Measurements from ENCODE around the gene PARP12.

DNA sequence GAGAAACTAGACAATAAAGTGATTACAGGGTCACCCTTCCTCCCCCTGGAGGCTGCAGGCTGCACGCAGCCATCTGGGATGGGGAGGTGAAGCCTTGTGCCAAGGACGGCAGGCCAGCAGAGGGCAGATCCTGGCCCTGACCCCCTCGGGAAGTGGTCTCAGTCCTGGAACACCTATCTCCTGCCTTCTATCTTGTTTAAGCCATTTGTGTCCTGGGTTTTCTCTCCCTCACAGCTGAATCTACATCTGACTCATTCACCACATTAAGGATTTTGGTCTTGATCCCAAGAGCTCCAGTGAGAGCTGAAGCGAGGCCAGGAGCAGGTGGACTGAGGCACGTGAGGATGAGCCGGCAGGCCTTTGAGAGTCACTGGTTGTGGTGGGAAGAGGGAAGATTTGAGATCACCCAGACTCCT lies 16.4 kb upstream of the PARP12 start:
- TF ChIP-seq, protein P1, sequence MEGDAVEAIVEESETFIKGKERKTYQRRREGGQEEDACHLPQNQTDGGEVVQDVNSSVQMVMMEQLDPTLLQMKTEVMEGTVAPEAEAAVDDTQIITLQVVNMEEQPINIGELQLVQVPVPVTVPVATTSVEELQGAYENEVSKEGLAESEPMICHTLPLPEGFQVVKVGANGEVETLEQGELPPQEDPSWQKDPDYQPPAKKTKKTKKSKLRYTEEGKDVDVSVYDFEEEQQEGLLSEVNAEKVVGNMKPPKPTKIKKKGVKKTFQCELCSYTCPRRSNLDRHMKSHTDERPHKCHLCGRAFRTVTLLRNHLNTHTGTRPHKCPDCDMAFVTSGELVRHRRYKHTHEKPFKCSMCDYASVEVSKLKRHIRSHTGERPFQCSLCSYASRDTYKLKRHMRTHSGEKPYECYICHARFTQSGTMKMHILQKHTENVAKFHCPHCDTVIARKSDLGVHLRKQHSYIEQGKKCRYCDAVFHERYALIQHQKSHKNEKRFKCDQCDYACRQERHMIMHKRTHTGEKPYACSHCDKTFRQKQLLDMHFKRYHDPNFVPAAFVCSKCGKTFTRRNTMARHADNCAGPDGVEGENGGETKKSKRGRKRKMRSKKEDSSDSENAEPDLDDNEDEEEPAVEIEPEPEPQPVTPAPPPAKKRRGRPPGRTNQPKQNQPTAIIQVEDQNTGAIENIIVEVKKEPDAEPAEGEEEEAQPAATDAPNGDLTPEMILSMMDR (IDR thresholded peaks at IDR 0.05; ENCODE audit: low read length): no peak
- no peak for TF ChIP-seq EZH2 (IDR thresholded peaks at IDR 0.05; ENCODE audit: borderline replicate concordance, low read length)
